H9 (cell line): Measurements from ENCODE around the gene NCKAP5L. TPM values are rescaled to one million over a fixed set of nuclear protein-coding genes. Genes with fewer than 3 reads are reported as not detected.
A peak's percentile ranks its signal among the peaks of the same experiment; 100 is the strongest.

Experiments
- DNase-seq: peaks from one replicate; pipeline ENCODE4 v3.0.0-alpha.2; 2017
- H2AFZ ChIP-seq: one replicate; pipeline ENCODE4 v1.6.1; 2013; ENCODE audit warnings: mild to moderate bottlenecking, low read length, control low read depth, moderate library complexity
- H2AK5ac ChIP-seq: 2 replicates; pipeline ENCODE4 v1.6.1; 2013; ENCODE audit warnings: low read length, control low read depth, mixed read lengths; ENCODE audit not compliant: insufficient read length
- H2BK120ac ChIP-seq: one replicate; pipeline ENCODE4 v1.6.1; 2013; ENCODE audit warnings: low read depth, mild to moderate bottlenecking, low read length, control low read depth, inconsistent platforms; ENCODE audit not compliant: poor library complexity, severe bottlenecking
- H2BK12ac ChIP-seq: 2 replicates; pipeline ENCODE4 v1.6.1; 2013; ENCODE audit warnings: low read length, control low read depth, mixed read lengths, low read depth; ENCODE audit not compliant: insufficient read length
- H2BK15ac ChIP-seq: 2 replicates; pipeline ENCODE4 v1.6.1; 2013; ENCODE audit warnings: low read depth, low read length, control low read depth
- H2BK20ac ChIP-seq: one replicate; pipeline ENCODE4 v1.6.1; 2013; ENCODE audit warnings: low read depth, mild to moderate bottlenecking, low read length, control low read depth, inconsistent platforms; ENCODE audit not compliant: poor library complexity, severe bottlenecking
- H2BK5ac ChIP-seq: 2 replicates; pipeline ENCODE4 v1.6.1; 2013; ENCODE audit warnings: low read length, control low read depth, mixed read lengths; ENCODE audit not compliant: insufficient read length
- H3K14ac ChIP-seq: 2 replicates; pipeline ENCODE4 v1.6.1; 2013; ENCODE audit warnings: low read length, control low read depth; ENCODE audit not compliant: insufficient read depth
- H3K18ac ChIP-seq: 2 replicates; pipeline ENCODE4 v1.6.1; 2013; ENCODE audit warnings: low read depth, mild to moderate bottlenecking, mixed read lengths, low read length, control low read depth; ENCODE audit not compliant: insufficient read length
- H3K23ac ChIP-seq: 2 replicates; pipeline ENCODE4 v1.6.1; 2013; ENCODE audit warnings: low read length, control low read depth, mixed read lengths, low read depth; ENCODE audit not compliant: insufficient read length
- H3K23me2 ChIP-seq: 2 replicates; pipeline ENCODE4 v1.6.1; 2013; ENCODE audit warnings: low read depth, mild to moderate bottlenecking, mixed read lengths, low read length, control low read depth; ENCODE audit not compliant: insufficient read length, poor library complexity, severe bottlenecking
- H3K27ac ChIP-seq: 2 replicates; pipeline ENCODE4 v1.5.1; 2013; ENCODE audit warnings: low read length, control low read depth, mixed read lengths, low read depth; ENCODE audit not compliant: insufficient read length
- H3K27me3 ChIP-seq: 2 replicates; pipeline ENCODE4 v1.6.1; 2013; ENCODE audit warnings: low read length, control low read depth, inconsistent platforms; ENCODE audit not compliant: insufficient read depth
- H3K4ac ChIP-seq: 2 replicates; pipeline ENCODE4 v1.6.1; 2013; ENCODE audit warnings: low read depth, mild to moderate bottlenecking, control low read depth, inconsistent platforms, low read length, moderate library complexity
- H3K4me1 ChIP-seq: 2 replicates; pipeline ENCODE4 v1.6.1; 2013; ENCODE audit warnings: low read length, control low read depth, inconsistent platforms; ENCODE audit not compliant: insufficient read depth
- H3K4me2 ChIP-seq: 2 replicates; pipeline ENCODE4 v1.6.1; 2013; ENCODE audit warnings: low read length, control low read depth, mixed read lengths; ENCODE audit not compliant: insufficient read length, insufficient read depth
- H3K56ac ChIP-seq: 2 replicates; pipeline ENCODE4 v1.6.1; 2013; ENCODE audit warnings: low read depth, mild to moderate bottlenecking, mixed read lengths, low read length, control low read depth; ENCODE audit not compliant: insufficient read length
- H3K79me1 ChIP-seq: 2 replicates; pipeline ENCODE4 v1.6.1; 2013; ENCODE audit warnings: low read depth, mild to moderate bottlenecking, moderate library complexity, low read length, control low read depth, inconsistent platforms; ENCODE audit not compliant: insufficient read depth, poor library complexity, severe bottlenecking
- H3K79me2 ChIP-seq: 2 replicates; pipeline ENCODE4 v1.6.1; 2013; ENCODE audit warnings: low read length, control low read depth, inconsistent platforms; ENCODE audit not compliant: insufficient read depth
- H3K9ac ChIP-seq: 2 replicates; pipeline ENCODE4 v1.6.1; 2013; ENCODE audit warnings: low read length, control low read depth, mixed read lengths; ENCODE audit not compliant: insufficient read length; ENCODE audit errors: extremely low read depth
- H3K9me3 ChIP-seq: one replicate; pipeline ENCODE4 v1.6.1; 2013; ENCODE audit warnings: low read depth, low read length, inconsistent platforms; ENCODE audit not compliant: control insufficient read depth
- H3T11ph ChIP-seq: one replicate; pipeline ENCODE4 v1.6.1; 2013; ENCODE audit warnings: mild to moderate bottlenecking, low read length, control low read depth, inconsistent platforms
- H4K20me1 ChIP-seq: one replicate; pipeline ENCODE4 v1.6.1; 2013; ENCODE audit not compliant: control insufficient read depth, insufficient read length, insufficient read depth
- H4K5ac ChIP-seq: 2 replicates; pipeline ENCODE4 v1.6.1; 2013; ENCODE audit warnings: low read depth, mild to moderate bottlenecking, mixed read lengths, low read length, control low read depth; ENCODE audit not compliant: insufficient read length
- H4K8ac ChIP-seq: replicated peaks from 2 replicates; pipeline ENCODE4 v1.6.1; 2013; ENCODE audit warnings: low read length, control low read depth, mixed read lengths, low read depth; ENCODE audit not compliant: insufficient read length
- H4K91ac ChIP-seq: 2 replicates; pipeline ENCODE4 v1.6.1; 2013; ENCODE audit warnings: low read depth, mild to moderate bottlenecking, moderate library complexity, mixed read lengths, low read length, control low read depth; ENCODE audit not compliant: insufficient read length
- H3K27ac Mint-ChIP-seq, 3 experiments: 2 replicates in 2 of 3; 3 replicates in 1 of 3; pipeline ENCODE4 v1.8.0; 2020 to 2021; ENCODE audit warnings: mixed read lengths in 3 of 3, mild to moderate bottlenecking in 1 of 3, moderate library complexity in 1 of 3
- H3K27me3 Mint-ChIP-seq: 2 replicates; pipeline ENCODE4 v1.8.0; 2021; ENCODE audit warnings: low read depth, mild to moderate bottlenecking, moderate library complexity, mixed read lengths
- H3K36me3 Mint-ChIP-seq, 3 experiments: 2 replicates in 2 of 3; 3 replicates in 1 of 3; pipeline ENCODE4 v1.8.0; 2020 to 2021; ENCODE audit warnings: low read depth in 3 of 3, mixed read lengths in 3 of 3; ENCODE audit not compliant: insufficient read depth in 1 of 3
- H3K4me1 Mint-ChIP-seq, 2 experiments: 2 replicates each; pipeline ENCODE4 v1.8.0; 2020; ENCODE audit warnings: mixed read lengths in 2 of 2
- H3K4me3 Mint-ChIP-seq, 2 experiments: 2 replicates in 1 of 2; 3 replicates in 1 of 2; pipeline ENCODE4 v1.8.0; 2020 to 2021; ENCODE audit warnings: mild to moderate bottlenecking in 2 of 2, mixed read lengths in 2 of 2, moderate library complexity in 1 of 2
- H3K9me3 Mint-ChIP-seq, 2 experiments: 2 replicates in 1 of 2; 3 replicates in 1 of 2; pipeline ENCODE4 v1.8.0; 2020; ENCODE audit warnings: mild to moderate bottlenecking in 2 of 2, mixed read lengths in 2 of 2, moderate library complexity in 1 of 2
- WGBS: extraction: QIAGEN DNeasy Blood & Tissue Kit; methylation state at CpG from one replicate; pipeline ENCODE4 v1.1.7; 2013; ENCODE audit warnings: missing lambda C conversion rate, low lambda C conversion rate, mixed read lengths; ENCODE audit not compliant: insufficient read length; ENCODE audit errors: extremely low coverage; 5-methylcytosine and 5-hydroxymethylcytosine counted together
- total RNA-seq: library from RNA; stranded (reverse); gene quantifications from 2 replicates; pipeline ENCODE4 v1.2.1, GENCODE V29; 2021
- TF ChIP-seq, protein P1 (sequence below): fragments of 200-600 bp; sonication (generic); conservative IDR thresholded peaks from 3 replicates; pipeline ENCODE4 v1.8.0; 2021; ENCODE audit warnings: antibody characterized with exemption, mild to moderate bottlenecking

NCKAP5L gene
- total RNA-seq, 1 experiment from 2014 or later, result 27.7 TPM

DNA sequence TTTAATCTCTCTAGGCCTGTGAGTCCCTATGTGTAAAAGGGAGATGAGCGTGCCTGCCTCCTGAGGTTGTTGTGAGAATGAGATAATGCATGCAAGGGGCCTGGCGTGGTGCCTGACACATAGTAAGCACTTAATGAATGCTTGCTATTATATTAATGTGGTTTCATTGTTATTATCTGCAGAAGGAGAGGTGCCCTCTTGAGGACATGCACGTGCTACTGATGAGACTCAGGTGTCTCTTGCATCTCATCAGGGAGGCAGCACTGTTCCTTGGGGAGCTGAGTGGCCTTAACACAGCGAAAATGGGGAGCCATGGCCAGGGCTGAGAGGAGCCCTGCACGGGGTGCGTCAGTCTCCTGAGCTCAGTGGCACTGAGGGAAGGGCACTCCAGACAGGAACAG, 44.6 kb upstream of the NCKAP5L start:
- Histone ChIP-seq H3K9ac (no peak overlapping the region), H2AK5ac (no peak overlapping the region), H3K23me2 (no peaks in the 10 kb centered on the region), H3K79me2 (no peaks in the 10 kb centered on the region), H4K5ac (no peak overlapping the region), H4K8ac (no peak overlapping the region), H3K56ac (no peak overlapping the region), H2AFZ (no peak overlapping the region), H3K9me3 (no peaks in the 10 kb centered on the region), H3K4ac (no peak overlapping the region), H2BK120ac (no peak overlapping the region), H2BK20ac (no peak overlapping the region), H2BK12ac (no peak overlapping the region), H3K27ac (no peak overlapping the region), H3K27me3 (no peaks in the 10 kb centered on the region; the same call in 1 of the 2 replicates), H3K79me1 (no peaks in the 10 kb centered on the region), H3K14ac (no peak overlapping the region), H3K4me2 (no peak overlapping the region), H3K23ac (no peak overlapping the region), H3K18ac (no peak overlapping the region), H4K91ac (no peak overlapping the region), H2BK15ac (no peak overlapping the region), H2BK5ac (no peak overlapping the region), H3T11ph (no peak overlapping the region), H3K4me1 (no peaks in the 10 kb centered on the region), H4K20me1 (no peaks in the 10 kb centered on the region)
- Mint-ChIP-seq H3K4me1 (peaks cover 2 to 4% of the 10 kb centered on the region in 2 experiments), H3K27me3 (peaks cover 2% of the 10 kb centered on the region), H3K36me3 (no peaks in the 10 kb centered on the region; a peak in 1 of 7 replicates), H3K9me3 (peaks cover under 1 to 2% of the 10 kb centered on the region in 2 experiments; a peak in 3 of 5 replicates), H3K27ac (no peak overlapping the region), H3K4me3 (no peak overlapping the region)
- peak; percentile 24 for DNase-seq
- WGBS, result no CpG with 5 or more reads among the region's 6 CpGs
- TF ChIP-seq, protein P1, sequence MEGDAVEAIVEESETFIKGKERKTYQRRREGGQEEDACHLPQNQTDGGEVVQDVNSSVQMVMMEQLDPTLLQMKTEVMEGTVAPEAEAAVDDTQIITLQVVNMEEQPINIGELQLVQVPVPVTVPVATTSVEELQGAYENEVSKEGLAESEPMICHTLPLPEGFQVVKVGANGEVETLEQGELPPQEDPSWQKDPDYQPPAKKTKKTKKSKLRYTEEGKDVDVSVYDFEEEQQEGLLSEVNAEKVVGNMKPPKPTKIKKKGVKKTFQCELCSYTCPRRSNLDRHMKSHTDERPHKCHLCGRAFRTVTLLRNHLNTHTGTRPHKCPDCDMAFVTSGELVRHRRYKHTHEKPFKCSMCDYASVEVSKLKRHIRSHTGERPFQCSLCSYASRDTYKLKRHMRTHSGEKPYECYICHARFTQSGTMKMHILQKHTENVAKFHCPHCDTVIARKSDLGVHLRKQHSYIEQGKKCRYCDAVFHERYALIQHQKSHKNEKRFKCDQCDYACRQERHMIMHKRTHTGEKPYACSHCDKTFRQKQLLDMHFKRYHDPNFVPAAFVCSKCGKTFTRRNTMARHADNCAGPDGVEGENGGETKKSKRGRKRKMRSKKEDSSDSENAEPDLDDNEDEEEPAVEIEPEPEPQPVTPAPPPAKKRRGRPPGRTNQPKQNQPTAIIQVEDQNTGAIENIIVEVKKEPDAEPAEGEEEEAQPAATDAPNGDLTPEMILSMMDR, result no peak
